ENCODE measurements around the gene ZDHHC19.

The ZDHHC19 gene

GRCh38 chr3:196149375-196149774 lies 61.8 kb downstream of the ZDHHC19 start:
- in situ Hi-C loops (cut with HindIII; ENCODE audit: low sequenced_read_pairs): no loop called here
- TF ChIP-seq CTCF (IDR thresholded peaks at IDR 0.05; ENCODE audit: low read depth, low read length): no peak
- DNase-seq (ENCODE audit: low read depth, low spot score): no peak
- no peak overlapping the region for H3K4me3 ChIP-seq (ENCODE audit: low read depth, low read length)

Measured in astrocyte of the spinal cord (primary cell).